Panc1 (cell line): ENCODE results near the gene ADGRL3.

Experiments used
- POLR2AphosphoS5 ChIP-seq: IDR thresholded peaks from 2 replicates; pipeline ENCODE4 v1.6.1; 2012; ENCODE audit warnings: mild to moderate bottlenecking, low read depth, low read length, moderate library complexity
- TCF7L2 ChIP-seq: IDR thresholded peaks from 2 replicates; pipeline ENCODE4 v1.6.1; 2011; ENCODE audit warnings: mild to moderate bottlenecking, low read depth, low read length, inconsistent platforms
- TF ChIP-seq, protein P1 (sequence below): fragments of 450-650 bp; IDR thresholded peaks from 2 replicates; pipeline ENCODE4 v1.5.1; 2017; ENCODE audit warnings: mild to moderate bottlenecking

DNA sequence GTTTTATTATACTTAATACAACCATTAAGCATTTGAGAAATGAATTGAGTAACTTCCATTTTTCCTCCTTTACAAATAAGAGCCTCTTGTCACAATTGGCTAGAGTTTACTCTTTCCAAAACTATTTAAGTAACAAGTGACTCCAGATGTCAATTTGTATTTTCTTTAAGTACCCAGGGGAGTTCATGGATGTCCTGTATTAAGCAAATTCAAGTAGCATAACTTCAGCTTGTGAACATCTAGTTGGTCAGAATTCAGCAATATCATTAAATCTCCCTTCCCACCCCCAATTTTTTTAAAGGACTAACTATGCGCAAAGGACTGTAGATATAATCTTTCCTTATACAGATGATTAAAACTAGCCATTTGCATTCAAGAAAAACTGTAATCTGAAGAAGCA is 1.4 kb upstream of the ADGRL3 start:
- TF ChIP-seq, protein P1, sequence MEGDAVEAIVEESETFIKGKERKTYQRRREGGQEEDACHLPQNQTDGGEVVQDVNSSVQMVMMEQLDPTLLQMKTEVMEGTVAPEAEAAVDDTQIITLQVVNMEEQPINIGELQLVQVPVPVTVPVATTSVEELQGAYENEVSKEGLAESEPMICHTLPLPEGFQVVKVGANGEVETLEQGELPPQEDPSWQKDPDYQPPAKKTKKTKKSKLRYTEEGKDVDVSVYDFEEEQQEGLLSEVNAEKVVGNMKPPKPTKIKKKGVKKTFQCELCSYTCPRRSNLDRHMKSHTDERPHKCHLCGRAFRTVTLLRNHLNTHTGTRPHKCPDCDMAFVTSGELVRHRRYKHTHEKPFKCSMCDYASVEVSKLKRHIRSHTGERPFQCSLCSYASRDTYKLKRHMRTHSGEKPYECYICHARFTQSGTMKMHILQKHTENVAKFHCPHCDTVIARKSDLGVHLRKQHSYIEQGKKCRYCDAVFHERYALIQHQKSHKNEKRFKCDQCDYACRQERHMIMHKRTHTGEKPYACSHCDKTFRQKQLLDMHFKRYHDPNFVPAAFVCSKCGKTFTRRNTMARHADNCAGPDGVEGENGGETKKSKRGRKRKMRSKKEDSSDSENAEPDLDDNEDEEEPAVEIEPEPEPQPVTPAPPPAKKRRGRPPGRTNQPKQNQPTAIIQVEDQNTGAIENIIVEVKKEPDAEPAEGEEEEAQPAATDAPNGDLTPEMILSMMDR = no peak
- TF ChIP-seq POLR2AphosphoS5 (no peak), TCF7L2 (no peak)
